ENCODE results near the gene SUFU. TPM values are rescaled to one million over a fixed set of nuclear protein-coding genes. Genes with fewer than 3 reads are reported as not detected.
A peak's percentile ranks its signal among the peaks of the same experiment; 100 is the strongest.

Gene SUFU
- total RNA-seq, 1 experiment from 2014 or later, result 13.1 TPM

DNA sequence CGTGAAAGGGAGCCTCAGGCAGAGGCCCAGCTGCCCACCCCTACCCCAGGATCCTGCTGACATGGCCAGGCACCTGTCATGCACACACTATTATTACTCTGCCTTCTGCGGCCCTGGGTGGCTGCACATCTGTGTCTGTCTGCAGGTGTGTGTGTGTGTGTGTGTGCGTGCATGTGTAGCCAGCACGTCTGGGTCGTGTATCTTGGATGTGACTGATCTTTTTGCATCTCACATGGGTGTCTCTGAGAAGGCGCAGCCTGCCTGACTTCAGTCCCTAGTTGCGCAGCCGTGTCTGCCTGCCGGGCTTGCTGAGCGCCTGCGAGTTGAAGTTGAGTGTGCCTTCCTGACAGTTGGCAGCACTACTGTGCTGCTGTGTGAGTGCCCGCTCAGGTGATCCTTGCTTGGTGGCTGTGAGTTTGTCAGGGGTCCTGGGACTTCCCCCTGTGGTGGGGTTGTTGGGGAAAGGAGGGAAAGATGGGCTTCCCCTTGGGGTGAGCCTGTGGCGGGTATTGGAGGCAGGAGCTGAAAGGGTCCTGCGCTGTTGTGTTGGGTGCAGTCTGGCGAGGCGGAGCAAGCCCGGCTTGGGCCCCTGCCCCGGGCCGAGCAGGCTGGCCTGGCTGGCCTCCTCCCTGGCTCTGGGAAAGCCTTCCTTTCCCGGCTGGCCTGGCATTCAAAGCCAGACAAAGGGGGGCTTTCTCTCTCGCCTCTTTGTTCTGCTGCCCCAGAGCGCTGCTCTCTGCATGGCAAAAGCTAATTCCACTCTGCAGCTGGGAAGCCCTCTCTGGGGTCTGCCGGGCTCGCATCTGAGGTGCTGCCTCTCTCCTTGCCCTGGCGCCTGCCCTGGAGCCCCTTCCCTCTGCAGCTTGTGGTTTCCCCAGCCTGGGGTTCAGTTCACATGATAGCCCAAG, 145.4 kb downstream of the SUFU start:
- Mint-ChIP-seq H3K27ac (peak overlapping the region; percentile 90), H3K27me3 (ENCODE audit: low read depth) (no peaks in the 10 kb centered on the region), H3K9me3 (no peaks in the 10 kb centered on the region), H3K4me3 (peak overlapping the region; percentile 22), H3K36me3 (peaks cover 4% of the 10 kb centered on the region; the same call in 1 of the 2 replicates), H3K4me1 (peaks cover 59% of the 10 kb centered on the region)
- ChIA-PET POLR2A (interaction anchor here (0.7 to 1.2 kb wide), 4 partner anchors 15 to 34 kb away, joined by 3 to 6 read pairs (median 4); no protein-coding TSS in a partner anchor), CTCF (interaction anchor here (0.9 to 3.1 kb wide), 10 partner anchors 20 to 145 kb away, joined by 3 to 27 read pairs (median 4); partner anchors contain the start of genes ARL3, SFXN2 and SUFU)
- ATAC-seq, result peak; percentile 2; the same call in 1 of the 2 replicates
- TF ChIP-seq ZNF121 (CRISPR knock-in tag; IDR thresholded peaks at IDR 0.05) (peak; percentile 43; the same call in 1 of the 2 replicates), FOXP1 (CRISPR knock-in tag; IDR thresholded peaks at IDR 0.05; ENCODE audit: borderline replicate concordance) (peak; percentile 74; the same call in 1 of the 2 replicates), TEAD4 (CRISPR knock-in tag; IDR thresholded peaks at IDR 0.05) (no peak), USF2 (CRISPR knock-in tag; IDR thresholded peaks at IDR 0.05) (0 out of 2 replicates have a peak, but pooled peaks have one; percentile 12)
- DNase-seq (ENCODE audit: low spot score), result no peak

DNA sequence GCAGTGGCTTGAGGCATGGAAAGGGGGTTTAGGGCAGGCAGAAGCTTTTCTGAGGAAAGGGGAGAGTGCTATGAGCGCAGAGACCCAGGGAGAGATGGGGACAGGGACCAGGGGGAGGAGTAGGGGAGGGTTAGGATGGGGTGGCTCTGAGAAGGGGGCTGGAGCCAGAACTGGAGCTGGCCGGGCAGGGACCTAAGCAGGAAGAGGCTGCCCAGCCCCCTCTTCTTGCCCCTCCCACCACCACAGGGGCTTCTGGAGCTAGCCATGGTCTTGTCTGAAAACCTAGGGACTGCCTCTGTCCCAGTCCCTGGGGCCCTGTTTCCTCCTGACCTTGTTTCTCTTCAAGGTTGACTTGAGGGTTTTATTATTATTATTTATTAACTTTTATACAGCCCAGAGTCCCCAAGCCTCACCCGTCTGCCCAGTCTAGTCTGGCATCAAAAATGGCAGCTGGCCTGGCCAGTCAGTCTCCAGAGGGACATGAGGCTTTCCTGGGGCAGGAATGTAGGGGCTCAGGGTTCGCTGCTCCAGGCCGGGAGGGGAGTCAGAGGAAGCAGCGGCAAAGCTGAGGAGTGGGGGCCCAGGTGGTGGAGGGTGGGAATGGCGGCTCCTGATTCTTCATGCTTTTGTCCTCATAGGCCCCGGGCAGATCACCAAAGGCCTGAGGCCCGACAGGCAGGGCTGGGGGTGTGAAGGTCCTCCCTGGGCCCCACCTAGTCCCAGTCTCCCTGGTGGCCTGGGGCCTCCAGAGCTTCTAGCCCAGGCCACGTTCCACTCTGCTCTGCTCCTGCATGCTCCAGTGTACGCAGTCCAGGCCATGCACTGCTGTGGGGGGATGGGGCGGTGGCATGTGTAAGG, 146.3 kb downstream of the SUFU start:
- no peaks in the 10 kb centered on the region for H3K9me3 Mint-ChIP-seq
- H3K27ac Mint-ChIP-seq, result peak overlapping the region; percentile 53; the same call in 1 of the 2 replicates
- peaks cover 59% of the 10 kb centered on the region for H3K4me1 Mint-ChIP-seq
- DNase-seq (ENCODE audit: low spot score), result peak; percentile 39
- no peaks in the 10 kb centered on the region for H3K27me3 Mint-ChIP-seq (ENCODE audit: low read depth)
- no peak overlapping the region for H3K4me3 Mint-ChIP-seq
- peak; percentile 27 for ATAC-seq
- 0 out of 2 replicates have a peak, but pooled peaks have one; percentile 6 for TF ChIP-seq FOXP1 (CRISPR knock-in tag; IDR thresholded peaks at IDR 0.05; ENCODE audit: borderline replicate concordance)
- 0 out of 2 replicates have a peak, but pooled peaks have one; percentile 1 for TF ChIP-seq USF2 (CRISPR knock-in tag; IDR thresholded peaks at IDR 0.05)
- no peak for TF ChIP-seq GABPB1 (CRISPR knock-in tag; IDR thresholded peaks at IDR 0.05)
- CTCF ChIA-PET, result interaction anchor here (0.6 to 3.1 kb wide), 15 partner anchors 9 to 477 kb away, joined by 3 to 27 read pairs (median 5); partner anchors contain the start of genes ARL3, SFXN2 and SUFU
- POLR2A ChIA-PET, result interaction anchor here (0.7 to 2.2 kb wide), 7 partner anchors 11 to 35 kb away, joined by 3 to 6 read pairs (median 4); no protein-coding TSS in a partner anchor
- H3K36me3 Mint-ChIP-seq, result peaks cover 9% of the 10 kb centered on the region; the same call in 1 of the 2 replicates

DNA sequence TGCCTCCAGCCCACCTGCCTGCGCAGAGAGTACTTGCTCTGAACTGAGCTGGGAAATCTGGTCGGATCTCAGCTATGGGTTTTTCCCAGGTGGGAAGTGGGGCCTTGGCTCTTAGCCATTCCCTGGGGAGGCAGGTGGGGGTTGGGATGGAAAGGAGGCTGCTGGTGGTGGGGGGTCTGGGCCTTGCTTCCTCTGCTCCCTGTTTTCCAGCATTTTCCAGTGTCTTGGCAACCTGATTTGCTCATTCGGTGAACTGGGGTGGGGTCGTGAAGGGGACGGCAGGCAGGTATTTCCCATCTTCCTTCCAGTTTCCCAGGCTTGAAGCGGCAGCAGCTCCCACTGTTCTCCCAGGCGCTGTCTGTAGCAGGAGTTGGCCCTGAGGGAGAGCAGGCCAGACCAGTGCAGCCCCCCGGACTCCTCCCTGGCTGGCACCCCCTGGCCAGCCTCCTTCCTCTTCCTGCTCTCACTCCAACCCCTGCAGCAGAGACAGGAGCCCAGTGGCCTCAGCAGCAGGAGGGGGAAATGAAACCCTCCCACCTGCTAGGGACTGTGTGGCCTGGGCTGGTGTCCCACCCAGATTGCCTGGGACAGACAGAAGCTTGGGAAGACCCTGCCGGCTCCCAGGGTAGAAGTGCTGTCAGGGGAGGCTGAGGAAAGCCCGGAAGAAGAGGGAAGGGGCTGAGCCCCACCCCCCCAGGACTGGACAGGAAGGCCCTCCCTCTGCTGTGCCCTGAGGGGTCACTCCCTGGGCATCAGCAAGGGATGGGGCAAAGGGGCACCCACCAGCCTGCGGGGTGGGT, 147.1 kb downstream of the SUFU start:
- POLR2A ChIA-PET, result interaction anchor here (0.6 to 2.2 kb wide), 3 partner anchors 10 to 716 kb away, joined by 4 to 6 read pairs (median 4); no protein-coding TSS in a partner anchor
- H3K36me3 Mint-ChIP-seq, result peaks cover 14% of the 10 kb centered on the region
- no peaks in the 10 kb centered on the region for H3K27me3 Mint-ChIP-seq (ENCODE audit: low read depth)
- 0 out of 2 replicates have a peak overlapping the region, but pooled peaks have one; percentile 41 for H3K27ac Mint-ChIP-seq
- CTCF ChIA-PET, result interaction anchor here (0.5 to 3.1 kb wide), 9 partner anchors 8 to 147 kb away, joined by 3 to 27 read pairs (median 6); partner anchors contain the start of gene SUFU
- DNase-seq (ENCODE audit: low spot score) (no peak), ATAC-seq (no peak)
- no peaks in the 10 kb centered on the region for H3K9me3 Mint-ChIP-seq
- no peak overlapping the region for H3K4me3 Mint-ChIP-seq
- TF ChIP-seq, protein P1, sequence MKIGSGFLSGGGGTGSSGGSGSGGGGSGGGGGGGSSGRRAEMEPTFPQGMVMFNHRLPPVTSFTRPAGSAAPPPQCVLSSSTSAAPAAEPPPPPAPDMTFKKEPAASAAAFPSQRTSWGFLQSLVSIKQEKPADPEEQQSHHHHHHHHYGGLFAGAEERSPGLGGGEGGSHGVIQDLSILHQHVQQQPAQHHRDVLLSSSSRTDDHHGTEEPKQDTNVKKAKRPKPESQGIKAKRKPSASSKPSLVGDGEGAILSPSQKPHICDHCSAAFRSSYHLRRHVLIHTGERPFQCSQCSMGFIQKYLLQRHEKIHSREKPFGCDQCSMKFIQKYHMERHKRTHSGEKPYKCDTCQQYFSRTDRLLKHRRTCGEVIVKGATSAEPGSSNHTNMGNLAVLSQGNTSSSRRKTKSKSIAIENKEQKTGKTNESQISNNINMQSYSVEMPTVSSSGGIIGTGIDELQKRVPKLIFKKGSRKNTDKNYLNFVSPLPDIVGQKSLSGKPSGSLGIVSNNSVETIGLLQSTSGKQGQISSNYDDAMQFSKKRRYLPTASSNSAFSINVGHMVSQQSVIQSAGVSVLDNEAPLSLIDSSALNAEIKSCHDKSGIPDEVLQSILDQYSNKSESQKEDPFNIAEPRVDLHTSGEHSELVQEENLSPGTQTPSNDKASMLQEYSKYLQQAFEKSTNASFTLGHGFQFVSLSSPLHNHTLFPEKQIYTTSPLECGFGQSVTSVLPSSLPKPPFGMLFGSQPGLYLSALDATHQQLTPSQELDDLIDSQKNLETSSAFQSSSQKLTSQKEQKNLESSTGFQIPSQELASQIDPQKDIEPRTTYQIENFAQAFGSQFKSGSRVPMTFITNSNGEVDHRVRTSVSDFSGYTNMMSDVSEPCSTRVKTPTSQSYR (CRISPR knock-in tag; IDR thresholded peaks at IDR 0.05), result 0 out of 2 replicates have a peak, but pooled peaks have one; percentile 39
- TF ChIP-seq ZNF423 (CRISPR knock-in tag; IDR thresholded peaks at IDR 0.05), result no peak
- peaks cover 57% of the 10 kb centered on the region for H3K4me1 Mint-ChIP-seq
